Subcutaneous abdominal adipose tissue (tissue), 5 donors: ENCODE data around the gene HOXA10.

Experiments
- H3K27ac ChIP-seq: one replicate; pipeline ENCODE4 v1.7.0; 2013; ENCODE audit warnings: low read depth, mild to moderate bottlenecking, inconsistent platforms, low read length, moderate library complexity
- H3K27me3 ChIP-seq, 5 donors: one replicate each; pipeline ENCODE4 v1.7.0; 2013; ENCODE audit warnings: low read length in 5 of 5, inconsistent platforms in 1 of 5; ENCODE audit not compliant: control insufficient read depth in 5 of 5, insufficient read depth in 4 of 5
- H3K36me3 ChIP-seq, 5 donors: one replicate each; pipeline ENCODE4 v1.7.0; 2013; ENCODE audit warnings: low read length in 5 of 5; ENCODE audit not compliant: control insufficient read depth in 5 of 5, insufficient read depth in 5 of 5
- H3K4me1 ChIP-seq, 5 donors: one replicate each; pipeline ENCODE4 v1.7.0; 2013; ENCODE audit warnings: low read length in 5 of 5, mild to moderate bottlenecking in 3 of 5, moderate library complexity in 1 of 5; ENCODE audit not compliant: control insufficient read depth in 5 of 5, insufficient read depth in 5 of 5
- H3K4me3 ChIP-seq, 5 donors: one replicate each; pipeline ENCODE4 v1.7.0; 2013; ENCODE audit warnings: low read length in 5 of 5, low read depth in 1 of 5
- H3K9ac ChIP-seq, 5 donors: one replicate each; pipeline ENCODE4 v1.7.0; 2013; ENCODE audit warnings: low read length in 5 of 5, mild to moderate bottlenecking in 4 of 5, moderate library complexity in 3 of 5
- H3K9me3 ChIP-seq, 5 donors: one replicate each; pipeline ENCODE4 v1.7.0; 2013; ENCODE audit warnings: low read length in 5 of 5; ENCODE audit not compliant: control insufficient read depth in 5 of 5
- donor health status: healthy.
- donor health status: healthy.
- donor health status: healthy.
- donor health status: healthy.
- donor health status: healthy.

Gene HOXA10

DNA sequence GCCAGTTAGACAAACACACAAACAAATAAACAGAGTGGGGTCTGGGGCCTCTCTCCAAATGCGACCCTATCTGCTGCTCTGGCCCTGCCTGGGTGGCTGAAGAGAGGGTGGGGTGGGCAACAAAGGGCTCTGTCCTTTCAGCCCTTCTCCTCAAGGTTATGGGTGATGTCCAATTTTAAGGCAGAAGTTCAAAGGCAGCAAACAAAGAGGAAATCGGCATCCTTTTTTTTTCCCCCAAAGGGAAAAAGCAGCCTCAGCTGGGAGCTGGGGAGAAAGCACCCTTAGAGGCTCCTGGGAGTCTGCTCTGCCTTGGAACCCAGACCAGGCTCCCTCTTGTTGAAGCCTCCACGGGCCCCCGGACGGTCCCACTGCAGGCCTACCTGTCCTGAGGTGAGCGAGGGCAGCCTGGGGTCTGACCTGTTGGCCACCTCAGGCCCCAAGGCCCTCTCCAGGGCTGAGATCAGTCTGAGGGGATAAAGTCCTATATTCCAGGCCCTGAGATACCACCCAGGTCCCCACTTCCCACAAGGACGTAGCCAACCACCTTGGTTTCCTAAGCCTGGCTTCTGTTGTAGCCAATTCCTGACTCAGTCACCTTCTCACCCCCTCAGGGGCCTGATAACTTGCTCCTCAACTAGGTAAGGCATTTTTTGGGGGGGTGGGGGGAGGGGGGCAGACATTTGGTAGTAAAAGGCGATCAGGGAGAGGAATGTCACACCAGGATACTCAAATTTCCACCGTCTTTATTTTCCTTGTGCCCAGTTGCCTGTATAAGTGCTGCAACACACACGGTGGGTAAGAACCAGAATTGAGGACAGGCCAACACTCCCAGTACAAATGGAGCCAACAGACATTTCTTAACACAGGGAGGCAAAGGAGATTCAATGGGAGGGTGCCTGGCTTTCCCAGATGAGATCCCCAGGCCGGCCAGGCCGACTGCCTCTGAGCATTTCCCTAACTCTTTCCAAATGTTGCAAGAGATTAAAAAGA, 6.6 kb upstream of the HOXA10 start:
- H3K27ac ChIP-seq: peak overlapping the region; percentile 98
- peaks cover 0 to 38% (median 28%) of the 10 kb centered on the region in 5 donors for H3K27me3 ChIP-seq
- H3K4me1 ChIP-seq: peaks cover 2 to 86% (median 81%) of the 10 kb centered on the region in 5 donors

GRCh38 chr7:27179503-27180430, 5.6 kb upstream of the HOXA10 start:
- no peaks in the 10 kb centered on the region for H3K36me3 ChIP-seq
- H3K4me1 ChIP-seq: peaks cover 2 to 86% (median 82%) of the 10 kb centered on the region in 5 donors
- peak overlapping the region; percentile 98 for H3K27ac ChIP-seq
- H3K9ac ChIP-seq: peak overlapping the region; percentile 23 to 73 (median 45)
- peak overlapping the region; percentile 19 to 63 (median 60) for H3K4me3 ChIP-seq
- H3K9me3 ChIP-seq: no peaks in the 10 kb centered on the region
- peaks cover 0 to 38% (median 24%) of the 10 kb centered on the region in 5 donors for H3K27me3 ChIP-seq

More for the DNA sequence above, 6.6 kb upstream of the HOXA10 start:
- Histone ChIP-seq H3K9me3 (no peaks in the 10 kb centered on the region), H3K36me3 (no peaks in the 10 kb centered on the region), H3K4me3 (no peak overlapping the region), H3K9ac (peak overlapping the region in 1 of 5 donors; percentile 56)

GRCh38 chr7:27179030-27179429, 4.9 kb upstream of the HOXA10 start:
- Histone ChIP-seq H3K9ac (peak overlapping the region in 3 of 5 donors; percentile 23 to 73 (median 36)), H3K36me3 (no peaks in the 10 kb centered on the region), H3K9me3 (no peaks in the 10 kb centered on the region), H3K27ac (peak overlapping the region; percentile 98), H3K4me1 (peaks cover 2 to 87% (median 83%) of the 10 kb centered on the region in 5 donors), H3K27me3 (peaks cover 0 to 36% (median 25%) of the 10 kb centered on the region in 5 donors), H3K4me3 (peak overlapping the region; percentile 19 to 63 (median 55))

DNA sequence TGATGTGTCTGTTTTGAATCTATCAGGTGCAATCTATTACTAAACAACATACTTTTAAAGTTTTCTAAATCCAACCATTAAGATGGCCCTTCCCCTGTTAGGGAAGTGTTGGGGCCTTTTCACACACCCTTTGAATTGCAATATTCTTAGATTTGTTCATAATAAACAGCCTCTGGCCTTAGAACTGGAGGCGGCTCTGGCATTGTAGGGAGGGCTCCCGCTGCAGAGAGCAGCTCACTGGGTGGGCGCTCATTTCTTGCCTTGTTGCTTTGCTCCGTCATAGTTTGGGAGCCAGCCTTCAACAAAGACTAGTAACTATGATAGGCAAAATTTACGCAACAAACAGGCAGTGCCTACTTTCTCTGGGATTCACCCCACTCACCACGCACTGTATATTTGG, 4.2 kb upstream of the HOXA10 start:
- peaks cover 2 to 85% (median 79%) of the 10 kb centered on the region in 5 donors for H3K4me1 ChIP-seq
- H3K4me3 ChIP-seq: peak overlapping the region in 1 of 5 donors; percentile 63
- H3K9ac ChIP-seq: no peak overlapping the region
- no peaks in the 10 kb centered on the region for H3K36me3 ChIP-seq
- peak overlapping the region; percentile 98 for H3K27ac ChIP-seq
- H3K9me3 ChIP-seq: no peaks in the 10 kb centered on the region
- H3K27me3 ChIP-seq: peaks cover 0 to 35% (median 24%) of the 10 kb centered on the region in 5 donors

DNA sequence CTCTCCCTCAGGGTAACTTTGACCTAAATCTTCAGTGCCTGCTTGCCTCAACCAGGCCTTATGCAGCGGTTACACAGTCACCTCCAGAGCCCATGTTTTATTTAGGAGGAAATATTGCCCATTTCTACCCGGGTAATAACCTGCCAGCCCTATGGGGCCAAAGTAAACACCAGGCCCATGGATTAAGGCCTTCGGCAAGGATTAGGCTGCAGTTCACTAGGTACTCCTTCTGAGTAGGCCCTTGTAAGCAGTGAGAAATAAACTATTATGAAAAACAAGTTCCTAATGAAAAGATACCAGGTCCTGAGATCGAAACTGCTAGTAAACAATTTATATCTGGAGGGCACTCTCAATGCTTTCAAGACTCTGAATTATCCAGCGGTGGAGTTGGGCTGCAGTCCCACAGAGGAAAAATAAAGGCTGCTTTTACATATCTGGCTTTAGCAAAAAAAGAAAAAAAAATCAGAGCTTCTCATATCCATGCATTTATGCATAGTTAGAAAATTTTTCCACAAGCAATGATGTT, 3.7 kb upstream of the HOXA10 start:
- H3K9ac ChIP-seq: peak overlapping the region in 2 of 5 donors; percentile 40 to 52
- H3K9me3 ChIP-seq: no peaks in the 10 kb centered on the region
- peak overlapping the region; percentile 98 for H3K27ac ChIP-seq
- peaks cover 0 to 30% (median 19%) of the 10 kb centered on the region in 5 donors for H3K27me3 ChIP-seq
- H3K4me1 ChIP-seq: peaks cover 2 to 85% (median 77%) of the 10 kb centered on the region in 5 donors
- no peaks in the 10 kb centered on the region for H3K36me3 ChIP-seq
- peak overlapping the region in 3 of 5 donors; percentile 13 to 63 (median 40) for H3K4me3 ChIP-seq

DNA sequence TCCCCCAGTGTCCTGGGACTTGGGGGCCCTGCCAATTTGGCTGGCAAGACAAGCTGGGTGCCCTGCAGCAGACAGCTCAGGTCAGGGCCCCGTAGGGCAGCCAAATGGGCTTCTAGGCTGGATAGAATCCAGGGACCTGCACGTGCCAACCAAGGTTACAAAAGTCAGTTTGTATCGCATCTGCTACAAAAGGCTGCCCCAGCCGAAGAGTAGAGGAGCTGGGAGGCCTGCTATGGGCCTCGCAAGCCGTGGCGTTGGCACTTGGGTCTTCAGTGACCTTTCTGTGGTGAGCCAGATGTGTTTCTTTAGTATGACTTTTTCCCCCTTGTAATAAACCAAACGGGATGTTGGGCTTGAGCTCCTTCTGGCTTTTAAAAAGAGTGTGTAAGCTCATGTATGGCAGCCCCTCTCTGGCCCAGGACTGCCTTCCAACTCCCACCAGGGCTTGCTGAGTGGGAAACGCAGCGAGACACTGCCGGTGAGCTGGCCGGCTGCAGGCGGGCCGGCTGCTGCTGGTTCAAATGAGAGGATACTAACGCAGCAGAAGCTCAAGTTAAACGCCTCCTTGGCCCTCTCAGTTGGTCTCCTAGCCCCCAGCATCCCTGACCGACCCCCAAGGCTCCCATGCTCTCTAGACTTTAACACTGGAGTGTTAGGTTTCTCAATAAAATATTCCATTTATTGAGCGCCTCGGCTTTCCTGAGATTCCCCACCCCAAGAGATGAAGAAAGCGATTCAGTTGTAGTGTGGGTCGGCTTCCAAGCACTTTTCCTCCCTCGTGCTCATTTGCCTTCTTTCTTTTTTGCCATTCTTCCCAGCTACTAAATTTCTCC, 3.1 kb upstream of the HOXA10 start:
- Histone ChIP-seq H3K4me3 (peak overlapping the region in 4 of 5 donors; percentile 6 to 40 (median 14)), H3K9me3 (no peaks in the 10 kb centered on the region), H3K27ac (peak overlapping the region; percentile 98), H3K27me3 (peaks cover 0 to 29% (median 13%) of the 10 kb centered on the region in 5 donors), H3K36me3 (no peaks in the 10 kb centered on the region), H3K4me1 (peaks cover 2 to 86% (median 78%) of the 10 kb centered on the region in 5 donors), H3K9ac (peak overlapping the region in 3 of 5 donors; percentile 16 to 52 (median 40))

GRCh38 chr7:27176524-27176845, 2.4 kb upstream of the HOXA10 start:
- peaks cover 2 to 87% (median 82%) of the 10 kb centered on the region in 5 donors for H3K4me1 ChIP-seq
- H3K36me3 ChIP-seq: no peaks in the 10 kb centered on the region
- H3K4me3 ChIP-seq: peak overlapping the region in 1 of 5 donors; percentile 13
- peak overlapping the region; percentile 98 for H3K27ac ChIP-seq
- no peaks in the 10 kb centered on the region for H3K9me3 ChIP-seq
- peaks cover 0 to 29% (median 9%) of the 10 kb centered on the region in 5 donors for H3K27me3 ChIP-seq
- H3K9ac ChIP-seq: no peak overlapping the region

DNA sequence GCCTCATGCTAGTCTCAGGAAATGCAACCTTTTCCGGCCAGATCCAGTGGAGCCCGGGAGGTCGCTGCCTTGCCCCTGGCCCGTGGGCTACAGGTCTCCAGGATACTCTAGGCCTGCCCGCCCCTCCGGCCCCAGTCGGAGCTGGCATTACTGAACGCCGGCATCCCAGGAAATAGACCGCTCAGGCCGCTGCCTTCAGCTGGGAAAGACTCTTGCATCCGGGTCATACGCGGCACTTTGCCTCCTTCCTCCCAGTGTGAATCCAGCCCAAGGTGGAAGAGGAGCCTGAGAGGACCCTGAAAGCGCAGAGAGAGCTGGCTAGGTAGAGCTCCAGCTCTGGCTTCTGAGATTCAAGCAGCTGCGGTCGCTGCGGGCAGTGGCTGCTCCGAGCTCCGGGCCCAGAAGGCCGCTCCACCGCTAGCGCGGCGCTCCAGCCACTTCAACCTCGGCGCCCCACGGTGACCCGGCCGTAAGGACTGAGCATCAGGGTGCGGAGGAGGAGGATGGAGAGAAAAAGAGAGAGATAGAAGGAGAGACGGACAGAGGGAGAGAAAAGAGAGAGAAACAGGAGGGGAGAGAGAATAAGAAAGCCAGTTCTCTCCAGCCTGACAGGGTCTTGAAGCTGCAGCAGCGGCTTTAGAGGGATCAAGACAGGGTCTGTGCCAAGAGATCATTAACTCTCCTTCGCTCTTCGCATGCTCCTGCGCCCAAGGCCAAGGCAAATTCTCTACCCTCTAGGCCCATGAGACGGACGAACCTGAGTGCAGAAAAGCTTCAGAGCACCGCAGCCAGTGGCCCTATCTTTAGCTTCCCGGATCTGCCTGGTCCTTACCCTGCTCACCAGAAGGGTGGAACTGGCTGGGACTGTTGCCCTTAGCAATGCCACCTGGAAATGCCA, 1.8 kb upstream of the HOXA10 start:
- H3K36me3 ChIP-seq: no peaks in the 10 kb centered on the region
- H3K9me3 ChIP-seq: no peaks in the 10 kb centered on the region
- H3K27me3 ChIP-seq: peaks cover 0 to 31% (median 9%) of the 10 kb centered on the region in 5 donors
- peak overlapping the region in 1 of 5 donors; percentile 46 for H3K9ac ChIP-seq
- peak overlapping the region in 3 of 5 donors; percentile 13 to 24 (median 13) for H3K4me3 ChIP-seq
- peak overlapping the region; percentile 98 for H3K27ac ChIP-seq
- peaks cover 2 to 88% (median 83%) of the 10 kb centered on the region in 5 donors for H3K4me1 ChIP-seq
